HepG2 (cell line): Measurements from ENCODE around the gene OGG1. TPM values are rescaled to one million over a fixed set of nuclear protein-coding genes. Genes with fewer than 3 reads are reported as not detected.

Experiments
- ESRRA ChIP-seq: sonication (generic); formaldehyde crosslinking; IDR thresholded peaks from 2 replicates; pipeline ENCODE4 v1.5.1; 2020; ENCODE audit warnings: mild to moderate bottlenecking, low read depth, missing genetic modification reagents
- NKX3-1 ChIP-seq: sonication (generic); formaldehyde crosslinking; IDR thresholded peaks from 2 replicates; pipeline ENCODE4 v1.5.0; 2020; ENCODE audit warnings: missing genetic modification reagents
- NONO ChIP-seq, 2 experiments: fragments of 450-650 bp in 1 of 2; sonication (generic) in 1 of 2; formaldehyde crosslinking in 1 of 2; IDR thresholded peaks in 1 of 2; conservative IDR thresholded peaks in 1 of 2; 2 replicates each; pipeline versions ENCODE4 v1.6.1 to v1.8.0; 2017 to 2022; ENCODE audit warnings: mild to moderate bottlenecking in 1 of 2, missing genetic modification reagents in 1 of 2, moderate library complexity in 1 of 2
- PATZ1 ChIP-seq: sonication (generic); formaldehyde crosslinking; IDR thresholded peaks from 2 replicates; pipeline ENCODE4 v1.4.0; 2020; ENCODE audit warnings: missing genetic modification reagents
- PAWR ChIP-seq: sonication (generic); formaldehyde crosslinking; IDR thresholded peaks from 2 replicates; pipeline ENCODE4 v1.4.0; 2020; ENCODE audit warnings: missing genetic modification reagents, mild to moderate bottlenecking, borderline replicate concordance
- PHF21A ChIP-seq: sonication (generic); formaldehyde crosslinking; IDR thresholded peaks from 2 replicates; pipeline ENCODE4 v1.5.0; 2020; ENCODE audit warnings: mild to moderate bottlenecking, missing genetic modification reagents
- REL ChIP-seq: sonication (generic); formaldehyde crosslinking; conservative IDR thresholded peaks from 2 replicates; pipeline ENCODE4 v1.8.0; 2022; ENCODE audit warnings: mild to moderate bottlenecking, missing genetic modification reagents, moderate library complexity
- RFXAP ChIP-seq: sonication (generic); formaldehyde crosslinking; IDR thresholded peaks from 2 replicates; pipeline ENCODE4 v1.4.0; 2020; ENCODE audit warnings: missing genetic modification reagents, borderline replicate concordance
- SNAPC4 ChIP-seq: sonication (generic); formaldehyde crosslinking; IDR thresholded peaks from 2 replicates; pipeline ENCODE4 v1.4.0; 2020; ENCODE audit warnings: mild to moderate bottlenecking, missing genetic modification reagents
- TRIM22 ChIP-seq: fragments of 450-650 bp; IDR thresholded peaks from 2 replicates; pipeline ENCODE4 v1.6.1; 2017
- ZBTB7A ChIP-seq: sonication (generic); formaldehyde crosslinking; IDR thresholded peaks from 2 replicates; pipeline ENCODE4 v1.8.0; 2022; ENCODE audit warnings: mild to moderate bottlenecking, missing genetic modification reagents
- ZNF337 ChIP-seq: sonication (generic); formaldehyde crosslinking; IDR thresholded peaks from 2 replicates; pipeline ENCODE4 v1.5.1; 2020; ENCODE audit warnings: missing genetic modification reagents, low read depth, mild to moderate bottlenecking, borderline replicate concordance
- ZNF451 ChIP-seq: sonication (generic); formaldehyde crosslinking; IDR thresholded peaks from 2 replicates; pipeline ENCODE4 v1.5.0; 2020; ENCODE audit warnings: mild to moderate bottlenecking, missing genetic modification reagents
- ZNF546 ChIP-seq: sonication (generic); formaldehyde crosslinking; conservative IDR thresholded peaks from 2 replicates; pipeline ENCODE4 v1.8.1; 2023; ENCODE audit warnings: mild to moderate bottlenecking, missing genetic modification reagents
- ZNF557 ChIP-seq: sonication (generic); formaldehyde crosslinking; IDR thresholded peaks from 2 replicates; pipeline ENCODE4 v1.4.0; 2020; ENCODE audit warnings: missing genetic modification reagents
- ZNF703 ChIP-seq: sonication (generic); formaldehyde crosslinking; IDR thresholded peaks from 2 replicates; pipeline ENCODE4 v1.5.1; 2020; ENCODE audit warnings: missing genetic modification reagents, mild to moderate bottlenecking, moderate library complexity, borderline replicate concordance
- ZNF773 ChIP-seq: sonication (generic); formaldehyde crosslinking; IDR thresholded peaks from 2 replicates; pipeline ENCODE4 v1.4.0; 2020; ENCODE audit warnings: missing genetic modification reagents, borderline replicate concordance
- ZSCAN29 ChIP-seq: sonication (generic); formaldehyde crosslinking; conservative IDR thresholded peaks from 2 replicates; pipeline ENCODE4 v1.4.0; 2020; ENCODE audit warnings: mild to moderate bottlenecking, missing genetic modification reagents
- polyA plus RNA-seq, 8 experiments: library from polyadenylated mRNA; depleted of rRNA in 3 of 8; stranded (reverse) in 7 of 8; unstranded in 1 of 8; fragments of >200 nt; fragmentation: Illumina TruSeq in 4 of 8; extraction: Trizol in 4 of 8; gene quantifications; 2 replicates each; pipeline versions ENCODE4 v1.2.1 to v1.2.3, GENCODE V29; 2011 to 2016; ENCODE audit warnings: low read depth in 4 of 8, missing spikeins in 1 of 8, mixed read lengths in 1 of 8; ENCODE audit not compliant: insufficient read depth in 1 of 8
- total RNA-seq, 5 experiments: library from RNA; depleted of rRNA; stranded (reverse); fragments of >200 nt; fragmentation: Illumina TruSeq; extraction: Trizol; gene quantifications; 2 replicates each; pipeline ENCODE4 v1.2.3, GENCODE V29; 2016; ENCODE audit warnings: low read depth in 1 of 5

Gene OGG1
- total and polyA plus RNA-seq, 2 of the 13 experiments (the other 11 are each of a cell fraction or from before 2014, with no cell fraction given): 28.7 to 33.2 TPM

GRCh38 chr3:9749645-9750555 is at the start of gene OGG1 (continued):
- TF ChIP-seq PATZ1 (CRISPR knock-in tag) (peak; percentile 64; the same call in 1 of the 2 replicates), ZNF546 (CRISPR knock-in tag) (peak; percentile 63; the same call in 1 of the 2 replicates), ZNF337 (0 out of 2 replicates have a peak, but pooled peaks have one; percentile 27), NKX3-1 (no peak), RFXAP (CRISPR knock-in tag) (0 out of 2 replicates have a peak, but pooled peaks have one; percentile 71), ZNF703 (CRISPR knock-in tag) (no peak), ZSCAN29 (peak; percentile 81; the same call in 1 of the 2 replicates), ZNF773 (CRISPR knock-in tag) (no peak), SNAPC4 (CRISPR knock-in tag) (0 out of 2 replicates have a peak, but pooled peaks have one; percentile 24), ZBTB7A (0 out of 2 replicates have a peak, but pooled peaks have one; percentile 35), TRIM22 (no peak), NONO (IDR thresholded peaks at IDR 0.05) (no peak), NONO (CRISPR knock-in tag; conservative IDR thresholded peaks at IDR 0.05) (peak; percentile 37; the same call in 1 of the 2 replicates), ZNF451 (peak; percentile 45; the same call in 1 of the 2 replicates), ESRRA (CRISPR knock-in tag) (no peak), PAWR (peak; percentile 86; the same call in 1 of the 2 replicates), REL (peak; percentile 42; the same call in 1 of the 2 replicates), ZNF557 (CRISPR knock-in tag) (no peak), PHF21A (peak; percentile 49; the same call in 1 of the 2 replicates)
